Cardiac muscle cell (in vitro differentiated cells and primary cell): Measurements from ENCODE around the gene C2. TPM values are rescaled to one million over a fixed set of nuclear protein-coding genes. Genes with fewer than 3 reads are reported as not detected.

Source experiments
- DNase-seq, 2 donors: peaks; one replicate each; pipeline versions ENCODE4 v3.0.0 to v3.0.0-alpha.2; 2010 to 2017; ENCODE audit warnings: low read depth in 1 of 2, low spot score in 1 of 2
- H3K27ac ChIP-seq: fragments of 200-600 bp; sonication (generic); 2 replicates; pipeline ENCODE4 v1.5.1; 2016
- H3K27me3 ChIP-seq: fragments of 200-600 bp; sonication (generic); 2 replicates; pipeline ENCODE4 v1.6.0; 2016; ENCODE audit warnings: control low read depth
- H3K36me3 ChIP-seq: fragments of 200-600 bp; sonication (generic); 2 replicates; pipeline ENCODE4 v1.5.1; 2016; ENCODE audit warnings: control low read depth
- H3K4me1 ChIP-seq: fragments of 200-600 bp; sonication (generic); 2 replicates; pipeline ENCODE4 v1.8.1; 2017; ENCODE audit warnings: low read depth, mild to moderate bottlenecking, mixed run types
- H3K4me3 ChIP-seq: fragments of 200-600 bp; sonication (generic); 2 replicates; pipeline ENCODE4 v1.5.1; 2016; ENCODE audit warnings: mild to moderate bottlenecking
- H3K9me3 ChIP-seq: fragments of 200-600 bp; sonication (generic); 2 replicates; pipeline ENCODE4 v1.5.1; 2017; ENCODE audit warnings: low read depth, mild to moderate bottlenecking, control low read depth
- CTCF ChIP-seq: IDR thresholded peaks from 2 replicates; pipeline ENCODE4 v1.5.1; 2012; ENCODE audit warnings: low read depth, mild to moderate bottlenecking, low read length
- polyA plus RNA-seq: library from polyadenylated mRNA; unstranded; fragments of >200 nt; fragmentation: Nextera tagmentation; extraction: Ambion mirVana; gene quantifications from 2 replicates; pipeline ENCODE4 v1.2.1, GENCODE V29; 2016
- total RNA-seq: library from RNA; depleted of rRNA; stranded (reverse); fragments of >200 nt; gene quantifications from 2 replicates; pipeline ENCODE4 v1.2.3, GENCODE V29; 2016

The C2 gene
- total and polyA plus RNA-seq, 2 experiments from 2014 or later = 0.48 to 1.9 TPM

DNA sequence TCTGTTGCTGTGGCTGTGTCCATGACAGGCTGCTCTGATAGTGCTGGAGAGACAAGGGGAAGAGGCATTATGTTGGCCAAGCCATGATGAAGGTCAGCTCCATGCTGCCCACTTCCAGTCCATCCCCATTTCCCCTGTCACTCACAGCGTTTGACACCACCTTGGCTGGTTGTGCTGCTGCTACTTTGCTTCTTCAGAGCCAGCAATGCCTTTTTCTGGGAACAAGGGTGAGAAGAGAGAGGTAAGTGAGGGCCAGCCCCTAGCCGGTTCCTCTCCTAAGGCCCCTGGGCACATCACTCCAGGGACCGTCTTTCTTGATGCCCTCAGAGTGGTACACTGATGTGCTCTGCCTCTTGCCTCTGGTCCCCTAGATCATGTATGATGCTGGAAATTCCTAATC lies 29.3 kb downstream of the C2 start:
- no peak for TF ChIP-seq CTCF
- Histone ChIP-seq H3K27me3 (no peaks in the 10 kb centered on the region), H3K36me3 (peaks cover 19% of the 10 kb centered on the region), H3K27ac (no peak overlapping the region), H3K4me3 (no peak overlapping the region), H3K4me1 (peaks cover 11% of the 10 kb centered on the region), H3K9me3 (no peaks in the 10 kb centered on the region)
- DNase-seq = no peak

GRCh38 chr6:31958412-31958740 lies 30.9 kb downstream of the C2 start:
- H3K36me3 ChIP-seq = peaks cover 15% of the 10 kb centered on the region
- H3K4me1 ChIP-seq = peaks cover 11% of the 10 kb centered on the region
- no peak for DNase-seq
- H3K27me3 ChIP-seq = no peaks in the 10 kb centered on the region
- H3K9me3 ChIP-seq = no peaks in the 10 kb centered on the region
- peak overlapping the region; percentile 67 for H3K4me3 ChIP-seq
- TF ChIP-seq CTCF = no peak
- peak overlapping the region; percentile 76 for H3K27ac ChIP-seq

DNA sequence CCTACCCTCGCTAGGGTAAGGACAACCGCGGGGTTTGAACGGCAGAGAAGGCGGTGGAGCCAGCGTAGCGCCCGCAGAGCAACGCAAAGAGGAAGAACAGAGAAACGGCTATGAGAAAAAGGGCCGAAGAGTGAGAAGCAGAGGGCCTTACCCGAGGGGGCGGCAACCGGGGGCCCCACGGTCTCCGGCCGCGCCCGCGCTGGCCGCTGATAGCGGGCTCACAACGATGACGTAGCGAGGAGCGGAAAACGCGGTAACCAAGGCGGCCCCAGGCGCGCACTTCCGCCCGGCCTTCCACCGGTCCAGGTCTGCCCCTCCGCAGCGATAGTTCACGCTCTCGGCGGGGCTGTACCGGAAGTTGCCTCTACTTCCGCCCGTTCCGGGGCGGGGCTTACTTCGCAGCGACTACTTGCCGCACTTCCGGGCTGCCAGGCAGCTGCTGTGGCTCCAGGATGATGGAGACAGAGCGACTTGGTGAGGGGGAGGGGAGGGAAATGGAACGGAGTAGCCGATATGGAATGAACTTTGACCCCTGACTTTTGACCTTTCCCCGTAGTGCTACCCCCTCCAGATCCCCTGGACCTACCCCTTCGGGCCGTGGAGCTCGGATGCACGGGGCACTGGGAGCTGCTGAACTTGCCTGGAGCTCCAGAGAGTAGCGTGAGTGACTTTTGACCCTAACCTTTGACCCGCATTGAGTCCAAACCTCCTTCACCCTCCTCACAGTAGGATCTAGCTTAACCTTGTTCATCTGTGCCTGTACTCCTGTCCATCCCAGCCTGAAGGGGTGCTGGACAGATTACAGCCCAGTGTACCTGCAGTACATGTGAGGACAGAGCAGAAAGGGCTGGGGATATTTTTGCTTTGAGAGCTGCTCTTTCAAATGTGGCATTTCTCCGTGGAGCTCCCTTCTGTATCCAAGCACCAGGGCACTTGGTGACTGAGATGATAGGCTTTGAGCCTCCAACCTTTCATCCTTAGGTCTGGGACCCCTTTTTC lies 31.5 kb downstream of the C2 start, which contains the start of the genes NELFE and SKIC2:
Gene NELFE (minus strand): TSS at position 231 of the 999 bp plus-strand sequence. CDS start 525 bp downstream, outside the sequence.
Gene SKIC2 (plus strand): TSS at position 435 of the 999 bp plus-strand sequence. CDS start 18 bp downstream, at position 453.
- DNase-seq = peak; percentile 99
- H3K27me3 ChIP-seq = no peaks in the 10 kb centered on the region
- peaks cover 16% of the 10 kb centered on the region for H3K36me3 ChIP-seq
- H3K27ac ChIP-seq = peak within 1 kb of the TSS; percentile 76
- no peaks in the 10 kb centered on the region for H3K9me3 ChIP-seq
- TF ChIP-seq CTCF = no peak
- H3K4me1 ChIP-seq = peaks cover 11% of the 10 kb centered on the region
- peak within 1 kb of the TSS; percentile 67 for H3K4me3 ChIP-seq

GRCh38 chr6:31961616-31962015 lies 34.1 kb downstream of the C2 start:
- Histone ChIP-seq H3K4me3 (no peak overlapping the region), H3K27ac (no peak overlapping the region), H3K9me3 (no peaks in the 10 kb centered on the region), H3K36me3 (peaks cover 16% of the 10 kb centered on the region), H3K4me1 (peaks cover 11% of the 10 kb centered on the region), H3K27me3 (no peaks in the 10 kb centered on the region)
- no peak for DNase-seq
- TF ChIP-seq CTCF = no peak

DNA sequence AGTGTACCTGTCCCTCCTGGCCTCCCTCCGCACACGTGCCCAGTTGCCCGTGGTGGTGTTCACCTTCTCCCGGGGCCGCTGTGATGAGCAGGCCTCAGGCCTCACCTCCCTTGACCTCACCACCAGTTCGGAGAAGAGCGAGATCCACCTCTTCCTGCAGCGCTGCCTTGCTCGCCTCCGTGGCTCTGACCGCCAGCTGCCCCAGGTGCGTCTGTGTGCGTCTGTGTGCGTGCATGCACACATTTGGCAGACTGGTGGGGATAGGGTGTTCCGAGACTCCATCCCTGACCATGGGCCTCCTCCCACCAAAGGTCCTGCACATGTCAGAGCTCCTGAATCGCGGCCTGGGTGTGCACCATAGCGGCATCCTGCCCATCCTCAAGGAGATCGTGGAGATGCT lies 36.4 kb downstream of the C2 start:
- Histone ChIP-seq H3K9me3 (no peaks in the 10 kb centered on the region), H3K27me3 (no peaks in the 10 kb centered on the region), H3K36me3 (peaks cover 20% of the 10 kb centered on the region), H3K4me3 (no peak overlapping the region), H3K27ac (no peak overlapping the region), H3K4me1 (peaks cover 6% of the 10 kb centered on the region)
- TF ChIP-seq CTCF = no peak
- no peak for DNase-seq
